LHCN-M2 (cell line): ENCODE data around the gene APBA1. TPM values are rescaled to one million over a fixed set of nuclear protein-coding genes. Genes with fewer than 3 reads are reported as not detected.
"Not testable (repeated sequence)": the region's sequence is repeated elsewhere in the genome, so short reads cannot be mapped to it uniquely, and the experiment has no call there.

Source experiments
- DNase-seq: peaks from one replicate; pipeline ENCODE4 v3.0.0-alpha.2; 2012; ENCODE audit warnings: low read depth
- total RNA-seq: library from RNA; depleted of rRNA; stranded (reverse); fragments of >200 nt; gene quantifications from 2 replicates; pipeline ENCODE4 v1.2.3, GENCODE V29; 2014

APBA1 gene
- total RNA-seq, 1 experiment from 2014 or later = 3.1 TPM

GRCh38 chr9:69445251-69445650 is 226.9 kb downstream of the APBA1 start:
- DNase-seq = no peak

- no peak for DNase-seq
Observed at GRCh38 chr9:69444791-69445190, 227.4 kb downstream of the APBA1 start.

- DNase-seq = peak; percentile 87
Observed at GRCh38 chr9:69444021-69444420, 228.2 kb downstream of the APBA1 start.

GRCh38 chr9:69443178-69443577 is 229.0 kb downstream of the APBA1 start:
- no peak for DNase-seq

- no peak for DNase-seq
Observed at GRCh38 chr9:69442486-69442885, 229.7 kb downstream of the APBA1 start.

GRCh38 chr9:69440254-69440955 is 231.8 kb downstream of the APBA1 start:
- DNase-seq = not testable (repeated sequence)

- DNase-seq = not testable (repeated sequence)
Observed at GRCh38 chr9:69439654-69440053, 232.5 kb downstream of the APBA1 start.

GRCh38 chr9:69433968-69434367 is 238.2 kb downstream of the APBA1 start:
- no peak for DNase-seq

GRCh38 chr9:69433392-69433791 is 238.8 kb downstream of the APBA1 start:
- no peak for DNase-seq

GRCh38 chr9:69432623-69433022 is 239.5 kb downstream of the APBA1 start:
- no peak for DNase-seq

GRCh38 chr9:69431777-69432176 is 240.4 kb downstream of the APBA1 start:
- DNase-seq = no peak

GRCh38 chr9:69431203-69431602 is 241.0 kb downstream of the APBA1 start:
- DNase-seq = no peak

GRCh38 chr9:69430206-69430605 is 242.0 kb downstream of the APBA1 start:
- no peak for DNase-seq

GRCh38 chr9:69429281-69429680 is 242.9 kb downstream of the APBA1 start:
- DNase-seq = no peak

GRCh38 chr9:69428017-69428785 is 244.0 kb downstream of the APBA1 start:
- no peak for DNase-seq

- no peak for DNase-seq
Observed at GRCh38 chr9:69427286-69427685, 244.9 kb downstream of the APBA1 start.

GRCh38 chr9:69425136-69425801 is 246.9 kb downstream of the APBA1 start:
- no peak for DNase-seq

GRCh38 chr9:69421908-69422801 is 250.0 kb downstream of the APBA1 start:
- peak; percentile 53 for DNase-seq

GRCh38 chr9:69420611-69421270 is 251.4 kb downstream of the APBA1 start:
- DNase-seq = no peak

GRCh38 chr9:69412741-69413150 is 259.4 kb downstream of the APBA1 start:
- DNase-seq = peak; percentile 58
